AG09309 (cell line): Measurements from ENCODE around the gene SBSN.

Source experiments
- DNase-seq: peaks from one replicate; pipeline ENCODE4 v3.0.0-alpha.2; 2010; ENCODE audit warnings: low read depth
- H3K4me3 ChIP-seq: 2 replicates; pipeline ENCODE4 v1.5.1; 2011; ENCODE audit warnings: mild to moderate bottlenecking, low read depth, low read length, moderate library complexity; ENCODE audit not compliant: control insufficient read depth
- CTCF ChIP-seq: IDR thresholded peaks from 2 replicates; pipeline ENCODE4 v1.5.1; 2011; ENCODE audit warnings: mild to moderate bottlenecking, low read depth, low read length, inconsistent platforms; ENCODE audit not compliant: insufficient read depth, control insufficient read depth; ENCODE audit errors: missing control alignments

SBSN gene

GRCh38 chr19:35540356-35540927, 12.3 kb upstream of the SBSN start:
- no peak overlapping the region for H3K4me3 ChIP-seq
- DNase-seq = no peak
- no peak for TF ChIP-seq CTCF

GRCh38 chr19:35539850-35540249, 11.7 kb upstream of the SBSN start:
- no peak for TF ChIP-seq CTCF
- no peak for DNase-seq
- H3K4me3 ChIP-seq = no peak overlapping the region

GRCh38 chr19:35539314-35539713, 11.2 kb upstream of the SBSN start:
- no peak for DNase-seq
- TF ChIP-seq CTCF = no peak
- H3K4me3 ChIP-seq = no peak overlapping the region

- no peak for DNase-seq
- no peak overlapping the region for H3K4me3 ChIP-seq
- no peak for TF ChIP-seq CTCF
Measured at GRCh38 chr19:35534803-35535480, 6.8 kb upstream of the SBSN start.

- H3K4me3 ChIP-seq = no peak overlapping the region; the same call in 1 of the 2 replicates
- DNase-seq = no peak
- TF ChIP-seq CTCF = no peak
Measured at GRCh38 chr19:35533822-35534392, 5.8 kb upstream of the SBSN start.

GRCh38 chr19:35533201-35533821, 5.2 kb upstream of the SBSN start, which contains the start of gene GAPDHS:
GAPDHS (plus strand) TSS chr19:35533456; CDS start chr19:35533528, 72 bp downstream.
- no peak for TF ChIP-seq CTCF
- no peak within 1 kb of the TSS; the same call in 1 of the 2 replicates for H3K4me3 ChIP-seq
- DNase-seq = no peak
